ENCODE data around the gene ARHGEF2.

DNA sequence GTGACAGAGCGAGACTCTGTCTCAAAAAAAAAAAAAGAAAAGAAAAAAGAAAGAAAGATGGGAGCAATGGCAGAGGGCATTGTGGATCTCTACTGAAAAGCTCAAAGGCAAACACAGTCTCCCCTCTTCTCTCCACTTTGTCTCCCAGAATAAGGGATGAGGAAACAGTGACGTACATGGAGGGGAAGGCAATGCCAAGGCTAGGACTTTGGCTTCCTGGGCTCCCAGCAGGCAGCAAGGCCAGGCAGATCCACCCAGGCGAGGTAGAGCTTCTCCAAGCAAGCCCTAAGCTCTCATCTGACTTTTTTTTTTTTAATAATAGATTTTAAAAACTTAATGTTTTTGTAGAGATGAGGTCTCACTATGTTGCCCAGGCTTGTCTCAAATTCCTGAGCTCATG lies 4.6 kb downstream of the ARHGEF2 start:
- TF ChIP-seq, protein P1, sequence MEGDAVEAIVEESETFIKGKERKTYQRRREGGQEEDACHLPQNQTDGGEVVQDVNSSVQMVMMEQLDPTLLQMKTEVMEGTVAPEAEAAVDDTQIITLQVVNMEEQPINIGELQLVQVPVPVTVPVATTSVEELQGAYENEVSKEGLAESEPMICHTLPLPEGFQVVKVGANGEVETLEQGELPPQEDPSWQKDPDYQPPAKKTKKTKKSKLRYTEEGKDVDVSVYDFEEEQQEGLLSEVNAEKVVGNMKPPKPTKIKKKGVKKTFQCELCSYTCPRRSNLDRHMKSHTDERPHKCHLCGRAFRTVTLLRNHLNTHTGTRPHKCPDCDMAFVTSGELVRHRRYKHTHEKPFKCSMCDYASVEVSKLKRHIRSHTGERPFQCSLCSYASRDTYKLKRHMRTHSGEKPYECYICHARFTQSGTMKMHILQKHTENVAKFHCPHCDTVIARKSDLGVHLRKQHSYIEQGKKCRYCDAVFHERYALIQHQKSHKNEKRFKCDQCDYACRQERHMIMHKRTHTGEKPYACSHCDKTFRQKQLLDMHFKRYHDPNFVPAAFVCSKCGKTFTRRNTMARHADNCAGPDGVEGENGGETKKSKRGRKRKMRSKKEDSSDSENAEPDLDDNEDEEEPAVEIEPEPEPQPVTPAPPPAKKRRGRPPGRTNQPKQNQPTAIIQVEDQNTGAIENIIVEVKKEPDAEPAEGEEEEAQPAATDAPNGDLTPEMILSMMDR (IDR thresholded peaks at IDR 0.05): no peak
- TF ChIP-seq EP300 (IDR thresholded peaks at IDR 0.05) (no peak), POLR2A (IDR thresholded peaks at IDR 0.05) (no peak)
